GM10248 (cell line): ENCODE measurements around the gene KLK1.

Experiments used
- CTCF ChIA-PET: fragments of 300-600 bp; sonication (Branson Sonifier 250); formaldehyde crosslinking; extraction: SDS; loops from one replicate; lab custom pipeline; 2021; ENCODE audit warnings: antibody characterized with exemption; lab: Yijun Ruan, JAX
- POLR2A ChIA-PET: fragments of 350-650 bp; sonication (Branson Sonifier 250); formaldehyde crosslinking; extraction: SDS; loops from one replicate; lab custom pipeline; 2020; ENCODE audit warnings: antibody characterized with exemption; lab: Yijun Ruan, JAX
- DNase-seq: peaks from one replicate; pipeline ENCODE4 v3.0.0; 2012; ENCODE audit errors: extremely low spot score
- CTCF ChIP-seq: IDR thresholded peaks from 2 replicates; pipeline ENCODE4 v1.5.1; 2012; ENCODE audit warnings: mild to moderate bottlenecking, low read depth; ENCODE audit errors: extremely low read depth, missing control alignments, control extremely low read depth

KLK1 gene

GRCh38 chr19:50823389-50824042 lies at the start of gene KLK1:
TSS of gene KLK1 (minus strand) at chr19:50823787. CDS start at chr19:50823748, 39 bp downstream.
- CTCF ChIA-PET = interaction anchor here (0.8 kb wide), 1 partner anchor 44 kb away, joined by 3 read pairs; no protein-coding TSS in a partner anchor
- DNase-seq = peak; percentile 22
- TF ChIP-seq CTCF = no peak
- POLR2A ChIA-PET = no interaction called here

GRCh38 chr19:50873056-50873455 lies 49.5 kb upstream of the KLK1 start, which contains the start of gene KLK2:
TSS of gene KLK2 (plus strand) at chr19:50873439. CDS start at chr19:50873474, 35 bp downstream.
- CTCF ChIA-PET = interaction anchor here (0.9 to 2.3 kb wide), 6 partner anchors 9 to 504 kb away, joined by 3 to 6 read pairs (median 4); no protein-coding TSS in a partner anchor
- POLR2A ChIA-PET = no interaction called here
- TF ChIP-seq CTCF = no peak
- DNase-seq = no peak

- CTCF ChIA-PET = interaction anchor here (0.8 to 1.3 kb wide), 2 partner anchors 8 to 51 kb away, joined by 3 read pairs; no protein-coding TSS in a partner anchor
- POLR2A ChIA-PET = no interaction called here
- TF ChIP-seq CTCF = no peak
- no peak for DNase-seq
Measured at GRCh38 chr19:50870417-50871089, 47.0 kb upstream of the KLK1 start.

GRCh38 chr19:50869479-50869878 lies 45.9 kb upstream of the KLK1 start:
- no peak for TF ChIP-seq CTCF
- ChIA-PET CTCF (interaction anchor here (1.3 kb wide), 1 partner anchor 52 kb away, joined by 3 read pairs; no protein-coding TSS in a partner anchor), POLR2A (no interaction called here)
- DNase-seq = no peak

- POLR2A ChIA-PET = no interaction called here
- CTCF ChIA-PET = interaction anchor here (2.5 kb wide), 1 partner anchor 16 kb away, joined by 6 read pairs; no protein-coding TSS in a partner anchor
- TF ChIP-seq CTCF = no peak
Measured at GRCh38 chr19:50861496-50862286, 38.1 kb upstream of the KLK1 start.

GRCh38 chr19:50861010-50861409 lies 37.4 kb upstream of the KLK1 start:
- CTCF ChIA-PET = interaction anchor here (1.4 kb wide), 1 partner anchor 61 kb away, joined by 5 read pairs; no protein-coding TSS in a partner anchor
- no peak for DNase-seq
- TF ChIP-seq CTCF = no peak
- POLR2A ChIA-PET = no interaction called here

More at GRCh38 chr19:50861496-50862286, 38.1 kb upstream of the KLK1 start:
- no peak for DNase-seq
